ENCODE measurements around the gene SRMS.

GRCh38 chr20:63570281-63571086 is 22.9 kb upstream of the SRMS start:
- TF ChIP-seq POLR2A (IDR thresholded peaks at IDR 0.05) (no peak), CTCF (IDR thresholded peaks at IDR 0.05) (no peak)
